ENCODE results near the gene FAM177A1.

The FAM177A1 gene

DNA sequence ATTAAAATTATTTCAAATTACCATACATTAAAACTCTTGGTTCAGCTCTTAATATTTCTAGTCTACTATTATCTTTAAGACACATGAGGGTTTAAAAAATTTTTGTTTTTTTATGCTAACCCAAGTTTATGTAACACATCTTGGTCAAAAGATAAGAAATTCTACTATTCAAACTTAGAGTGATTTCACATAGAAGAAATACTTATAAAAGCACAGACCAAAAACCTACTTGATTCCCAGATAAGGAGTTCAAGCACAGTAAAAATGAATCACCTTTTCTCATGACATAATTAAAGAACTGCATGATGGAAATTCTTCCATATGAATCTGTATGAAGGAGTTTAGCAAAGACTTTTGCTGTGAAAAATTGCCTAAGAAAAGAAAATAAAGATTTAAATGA is 61.8 kb downstream of the FAM177A1 start:
- Histone ChIP-seq H3K4me1 (ENCODE audit: insufficient read depth, low read length) (peaks cover 3% of the 10 kb centered on the region), H3K9me3 (ENCODE audit: insufficient read depth, low read depth, low read length) (peaks cover 9% of the 10 kb centered on the region), H3K4me3 (ENCODE audit: low read length) (no peak overlapping the region), H3K27ac (ENCODE audit: low read depth, low read length) (no peak overlapping the region), H3K9ac (ENCODE audit: low read depth, low read length) (no peak overlapping the region), H3K36me3 (ENCODE audit: insufficient read depth, low read length) (peaks cover 58% of the 10 kb centered on the region), H3K27me3 (ENCODE audit: insufficient read depth, low read length) (no peaks in the 10 kb centered on the region)

DNA sequence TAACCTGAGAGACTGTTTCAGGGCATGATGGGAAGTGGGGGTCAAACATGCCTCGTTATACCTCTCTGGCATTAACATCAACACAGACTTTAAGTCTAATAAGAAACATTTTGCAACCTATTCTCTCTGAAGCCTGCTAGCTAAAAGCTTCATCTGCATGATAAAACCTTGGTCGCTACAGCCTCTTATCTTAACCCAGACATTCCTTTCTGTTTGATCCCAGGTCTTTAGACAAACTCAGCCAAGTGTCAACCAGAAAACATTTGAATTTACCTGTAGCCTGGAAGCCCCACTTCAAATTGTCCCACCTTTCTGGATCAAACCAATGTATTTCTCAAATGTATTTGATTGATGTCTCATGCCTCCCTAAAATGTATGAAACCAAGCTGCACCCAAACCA is 66.6 kb downstream of the FAM177A1 start:
- 36% methylated on average over 2 of the region's 2 CpGs for WGBS
- Histone ChIP-seq H3K9ac (ENCODE audit: low read depth, low read length) (no peak overlapping the region), H3K9me3 (ENCODE audit: insufficient read depth, low read depth, low read length) (peaks cover 9% of the 10 kb centered on the region), H3K27ac (ENCODE audit: low read depth, low read length) (no peak overlapping the region), H3K27me3 (ENCODE audit: insufficient read depth, low read length) (no peaks in the 10 kb centered on the region), H3K4me3 (ENCODE audit: low read length) (no peak overlapping the region), H3K4me1 (ENCODE audit: insufficient read depth, low read length) (peaks cover 7% of the 10 kb centered on the region), H3K36me3 (ENCODE audit: insufficient read depth, low read length) (peaks cover 59% of the 10 kb centered on the region)

- Histone ChIP-seq H3K4me3 (ENCODE audit: low read length) (no peak overlapping the region), H3K27me3 (ENCODE audit: insufficient read depth, low read length) (no peaks in the 10 kb centered on the region), H3K36me3 (ENCODE audit: insufficient read depth, low read length) (peaks cover 51% of the 10 kb centered on the region), H3K27ac (ENCODE audit: low read depth, low read length) (no peak overlapping the region), H3K9ac (ENCODE audit: low read depth, low read length) (no peak overlapping the region), H3K4me1 (ENCODE audit: insufficient read depth, low read length) (peaks cover 7% of the 10 kb centered on the region), H3K9me3 (ENCODE audit: insufficient read depth, low read depth, low read length) (peaks cover 9% of the 10 kb centered on the region)
- WGBS, result 92% methylated on average over 4 of the region's 4 CpGs
These were observed 67.4 kb downstream of the FAM177A1 start for GRCh38 chr14:35113308-35113950.

- Histone ChIP-seq H3K36me3 (ENCODE audit: insufficient read depth, low read length) (peaks cover 45% of the 10 kb centered on the region), H3K27ac (ENCODE audit: low read depth, low read length) (no peak overlapping the region), H3K27me3 (ENCODE audit: insufficient read depth, low read length) (no peaks in the 10 kb centered on the region), H3K9me3 (ENCODE audit: insufficient read depth, low read depth, low read length) (peaks cover 9% of the 10 kb centered on the region), H3K9ac (ENCODE audit: low read depth, low read length) (no peak overlapping the region), H3K4me1 (ENCODE audit: insufficient read depth, low read length) (peaks cover 7% of the 10 kb centered on the region), H3K4me3 (ENCODE audit: low read length) (no peak overlapping the region)
- 100% methylated on average over 2 of the region's 2 CpGs for WGBS
These were observed 68.0 kb downstream of the FAM177A1 start for GRCh38 chr14:35114036-35114435.

DNA sequence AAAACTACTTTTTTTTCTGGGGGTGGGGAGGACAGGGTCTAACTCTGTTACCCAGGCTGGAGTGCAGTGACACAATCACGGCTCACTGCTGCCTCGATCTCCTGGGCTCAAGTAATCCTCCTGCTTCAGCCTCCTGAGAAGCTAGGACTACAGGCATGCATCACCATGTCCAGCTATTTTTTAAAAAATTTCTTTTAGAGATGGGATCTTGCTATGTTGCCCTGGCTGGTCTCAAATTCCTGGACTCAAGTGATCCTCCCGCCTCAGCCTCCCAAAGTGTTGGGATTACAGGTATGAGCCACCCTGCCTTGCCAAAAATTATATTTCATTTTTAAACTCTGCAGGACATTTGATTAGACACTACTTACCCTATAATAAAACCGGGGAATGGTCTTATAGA is 70.2 kb downstream of the FAM177A1 start:
- peaks cover 25% of the 10 kb centered on the region for H3K36me3 ChIP-seq (ENCODE audit: insufficient read depth, low read length)
- 84% methylated on average over 4 of the region's 4 CpGs for WGBS
- H3K27ac ChIP-seq (ENCODE audit: low read depth, low read length), result no peak overlapping the region

GRCh38 chr14:35117112-35117511 is 71.0 kb downstream of the FAM177A1 start:
- Histone ChIP-seq H3K4me3 (ENCODE audit: low read length) (no peak overlapping the region), H3K9ac (ENCODE audit: low read depth, low read length) (no peak overlapping the region), H3K27ac (ENCODE audit: low read depth, low read length) (no peak overlapping the region), H3K36me3 (ENCODE audit: insufficient read depth, low read length) (peaks cover 16% of the 10 kb centered on the region), H3K4me1 (ENCODE audit: insufficient read depth, low read length) (peaks cover 7% of the 10 kb centered on the region), H3K27me3 (ENCODE audit: insufficient read depth, low read length) (no peaks in the 10 kb centered on the region), H3K9me3 (ENCODE audit: insufficient read depth, low read depth, low read length) (0 out of 2 replicates have a peak, but pooled peaks cover 2% of the 10 kb centered on the region)
- 89% methylated on average over 2 of the region's 2 CpGs for whole genome bisulfite sequencing

More for the DNA sequence above, 70.2 kb downstream of the FAM177A1 start:
- peaks cover 7% of the 10 kb centered on the region for H3K4me1 ChIP-seq (ENCODE audit: insufficient read depth, low read length)
- H3K9ac ChIP-seq (ENCODE audit: low read depth, low read length), result no peak overlapping the region
- no peak overlapping the region for H3K4me3 ChIP-seq (ENCODE audit: low read length)
- no peaks in the 10 kb centered on the region for H3K27me3 ChIP-seq (ENCODE audit: insufficient read depth, low read length)
- H3K9me3 ChIP-seq (ENCODE audit: insufficient read depth, low read depth, low read length), result peaks cover 9% of the 10 kb centered on the region

- Histone ChIP-seq H3K9ac (ENCODE audit: low read depth, low read length) (peak overlapping the region; percentile 98), H3K4me1 (ENCODE audit: insufficient read depth, low read length) (peaks cover 10% of the 10 kb centered on the region), H3K9me3 (ENCODE audit: insufficient read depth, low read depth, low read length) (no peaks in the 10 kb centered on the region), H3K4me3 (ENCODE audit: low read length) (peak overlapping the region; percentile 80), H3K36me3 (ENCODE audit: insufficient read depth, low read length) (0 out of 2 replicates have a peak, but pooled peaks cover 1% of the 10 kb centered on the region), H3K27ac (ENCODE audit: low read depth, low read length) (peak overlapping the region; percentile 95), H3K27me3 (ENCODE audit: insufficient read depth, low read length) (no peaks in the 10 kb centered on the region)
- 36% methylated on average over 34 of the region's 34 CpGs for WGBS
These were observed 75.2 kb downstream of the FAM177A1 start for GRCh38 chr14:35121026-35121886.

- under 1% methylated on average over 57 of the region's 57 CpGs for whole genome bisulfite sequencing
- Histone ChIP-seq H3K27ac (ENCODE audit: low read depth, low read length) (peak within 1 kb of the TSS; percentile 95), H3K4me3 (ENCODE audit: low read length) (peak within 1 kb of the TSS; percentile 80), H3K9ac (ENCODE audit: low read depth, low read length) (peak within 1 kb of the TSS; percentile 98), H3K36me3 (ENCODE audit: insufficient read depth, low read length) (no peaks in the 10 kb centered on the region), H3K9me3 (ENCODE audit: insufficient read depth, low read depth, low read length) (no peaks in the 10 kb centered on the region), H3K4me1 (ENCODE audit: insufficient read depth, low read length) (peaks cover 10% of the 10 kb centered on the region), H3K27me3 (ENCODE audit: insufficient read depth, low read length) (no peaks in the 10 kb centered on the region)
These were observed 76.0 kb downstream of the FAM177A1 start, which contains the start of the genes PPP2R3C and PRORP for GRCh38 chr14:35121887-35122695. PPP2R3C (minus strand) TSS chr14:35121990; CDS start chr14:35121959, 31 bp downstream. PRORP (plus strand) TSS chr14:35122552; CDS start chr14:35123246, 694 bp downstream.

- 10% methylated on average over 23 of the region's 23 CpGs for WGBS
- Histone ChIP-seq H3K9ac (ENCODE audit: low read depth, low read length) (peak overlapping the region; percentile 98), H3K27me3 (ENCODE audit: insufficient read depth, low read length) (no peaks in the 10 kb centered on the region), H3K36me3 (ENCODE audit: insufficient read depth, low read length) (peaks cover 6% of the 10 kb centered on the region; the same call in 1 of the 2 replicates), H3K4me3 (ENCODE audit: low read length) (peak overlapping the region; percentile 80), H3K4me1 (ENCODE audit: insufficient read depth, low read length) (peaks cover 10% of the 10 kb centered on the region), H3K27ac (ENCODE audit: low read depth, low read length) (peak overlapping the region; percentile 95), H3K9me3 (ENCODE audit: insufficient read depth, low read depth, low read length) (no peaks in the 10 kb centered on the region)
These were observed 76.8 kb downstream of the FAM177A1 start for GRCh38 chr14:35122696-35123387.

- Histone ChIP-seq H3K4me3 (ENCODE audit: low read length) (peak overlapping the region; percentile 80), H3K36me3 (ENCODE audit: insufficient read depth, low read length) (peaks cover 8% of the 10 kb centered on the region; the same call in 1 of the 2 replicates), H3K9me3 (ENCODE audit: insufficient read depth, low read depth, low read length) (no peaks in the 10 kb centered on the region), H3K9ac (ENCODE audit: low read depth, low read length) (peak overlapping the region; percentile 98), H3K27ac (ENCODE audit: low read depth, low read length) (no peak overlapping the region), H3K4me1 (ENCODE audit: insufficient read depth, low read length) (peaks cover 10% of the 10 kb centered on the region), H3K27me3 (ENCODE audit: insufficient read depth, low read length) (no peaks in the 10 kb centered on the region)
- WGBS, result 59% methylated on average over 3 of the region's 3 CpGs
These were observed 77.3 kb downstream of the FAM177A1 start for GRCh38 chr14:35123388-35123703.
